SJSA1 (cell line): ENCODE measurements around the gene ARHGAP26. TPM values are rescaled to one million over a fixed set of nuclear protein-coding genes. Genes with fewer than 3 reads are reported as not detected.

Source experiments
- DNase-seq, 2 experiments: peaks; one replicate each; pipeline ENCODE4 v3.0.0-alpha.2; 2015 to 2020; ENCODE audit warnings: low spot score in 2 of 2, low read depth in 1 of 2
- H3K27ac ChIP-seq: fragments of 250-450 bp; sonication (Bioruptor Pico); 2 replicates; pipeline ENCODE4 v1.5.1; 2020; ENCODE audit warnings: mild to moderate bottlenecking, moderate library complexity
- H3K27me3 ChIP-seq: fragments of 250-450 bp; sonication (Bioruptor Pico); replicated peaks from 2 replicates; pipeline ENCODE4 v1.5.1; 2020; ENCODE audit warnings: mild to moderate bottlenecking, moderate library complexity
- H3K36me3 ChIP-seq: fragments of 250-450 bp; sonication (Bioruptor Pico); 2 replicates; pipeline ENCODE4 v1.5.1; 2020; ENCODE audit warnings: mild to moderate bottlenecking
- H3K4me1 ChIP-seq: fragments of 250-450 bp; sonication (Bioruptor Pico); replicated peaks from 2 replicates; pipeline ENCODE4 v1.6.1; 2021; ENCODE audit warnings: mild to moderate bottlenecking
- H3K4me3 ChIP-seq: fragments of 250-450 bp; sonication (Bioruptor Pico); 2 replicates; pipeline ENCODE4 v1.5.1; 2020; ENCODE audit warnings: mild to moderate bottlenecking
- H3K9me3 ChIP-seq: fragments of 250-450 bp; sonication (Bioruptor Pico); replicated peaks from 2 replicates; pipeline ENCODE4 v1.5.1; 2020; ENCODE audit warnings: mild to moderate bottlenecking
- total RNA-seq: library from RNA; depleted of rRNA; stranded (reverse); fragments of >200 nt; shearing (Covaris generic); gene quantifications from 2 replicates; pipeline ENCODE4 v1.2.3, GENCODE V29; 2014; rRNA removed

ARHGAP26 gene
- total RNA-seq, 1 experiment from 2014 or later: 10.2 TPM

GRCh38 chr5:143267186-143267585 lies 497.0 kb downstream of the ARHGAP26 start:
- Histone ChIP-seq H3K4me3 (no peak overlapping the region), H3K27me3 (no peaks in the 10 kb centered on the region), H3K9me3 (peaks cover 3% of the 10 kb centered on the region; the same call in 1 of the 2 replicates), H3K4me1 (peaks cover 6% of the 10 kb centered on the region), H3K27ac (no peak overlapping the region), H3K36me3 (no peaks in the 10 kb centered on the region)
- no peak for DNase-seq

- no peaks in the 10 kb centered on the region for H3K36me3 ChIP-seq
- no peaks in the 10 kb centered on the region for H3K9me3 ChIP-seq
- DNase-seq: no peak
- no peaks in the 10 kb centered on the region for H3K27me3 ChIP-seq
- no peak overlapping the region for H3K4me3 ChIP-seq
- no peaks in the 10 kb centered on the region for H3K4me1 ChIP-seq
- no peak overlapping the region for H3K27ac ChIP-seq
Measured at GRCh38 chr5:143268388-143268787, 498.2 kb downstream of the ARHGAP26 start.

DNA sequence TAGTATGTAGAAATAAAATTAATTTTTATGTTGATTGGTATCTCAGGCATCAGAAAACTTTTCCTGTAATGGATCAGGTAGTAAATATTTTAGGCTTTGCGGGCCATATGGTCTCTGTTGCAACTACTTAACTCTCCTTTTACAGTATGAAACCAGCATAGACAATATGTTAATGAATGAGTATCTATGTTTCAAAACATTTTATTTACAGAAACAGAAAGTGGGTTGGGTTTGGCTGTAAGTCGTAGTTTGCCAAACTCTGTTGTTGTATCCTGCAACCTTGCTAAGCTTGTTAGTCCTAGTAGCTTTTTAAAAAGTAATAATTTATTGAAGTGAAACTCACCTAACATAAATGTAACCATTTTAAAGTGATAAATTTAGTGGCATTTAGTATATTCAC lies 501.3 kb downstream of the ARHGAP26 start:
- Histone ChIP-seq H3K9me3 (no peaks in the 10 kb centered on the region), H3K4me1 (no peaks in the 10 kb centered on the region), H3K27ac (no peak overlapping the region), H3K27me3 (no peaks in the 10 kb centered on the region), H3K4me3 (no peak overlapping the region), H3K36me3 (no peaks in the 10 kb centered on the region)
- no peak for DNase-seq

DNA sequence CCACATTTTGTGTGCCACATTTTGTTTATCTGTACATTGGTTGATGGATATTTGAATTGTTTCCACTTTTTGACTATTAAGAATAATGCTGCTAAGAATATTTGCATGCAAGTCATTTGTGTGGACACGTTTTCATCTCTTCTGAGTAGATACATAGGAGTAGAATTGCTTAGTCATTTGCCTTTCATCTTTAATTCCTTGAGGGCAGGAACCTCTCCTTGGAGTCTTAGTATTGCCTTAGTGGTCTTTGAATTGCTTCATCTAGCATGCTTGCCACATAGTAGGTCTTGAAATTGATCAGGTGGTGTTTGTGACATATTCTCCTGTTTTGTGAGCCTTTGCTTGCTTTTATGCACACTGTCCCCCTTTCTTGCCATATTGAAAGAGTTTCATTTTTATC lies 504.8 kb downstream of the ARHGAP26 start:
- no peak for DNase-seq
- H3K9me3 ChIP-seq: no peaks in the 10 kb centered on the region
- no peak overlapping the region for H3K4me3 ChIP-seq
- H3K27me3 ChIP-seq: no peaks in the 10 kb centered on the region
- H3K4me1 ChIP-seq: peaks cover 9% of the 10 kb centered on the region
- no peak overlapping the region for H3K27ac ChIP-seq
- peaks cover 16% of the 10 kb centered on the region for H3K36me3 ChIP-seq

- H3K9me3 ChIP-seq: no peaks in the 10 kb centered on the region
- DNase-seq: no peak
- H3K27me3 ChIP-seq: no peaks in the 10 kb centered on the region
- H3K4me1 ChIP-seq: peaks cover 17% of the 10 kb centered on the region
- peaks cover 19% of the 10 kb centered on the region for H3K36me3 ChIP-seq
- no peak overlapping the region for H3K27ac ChIP-seq
- H3K4me3 ChIP-seq: no peak overlapping the region
Measured at GRCh38 chr5:143275512-143276363, 505.6 kb downstream of the ARHGAP26 start.

DNA sequence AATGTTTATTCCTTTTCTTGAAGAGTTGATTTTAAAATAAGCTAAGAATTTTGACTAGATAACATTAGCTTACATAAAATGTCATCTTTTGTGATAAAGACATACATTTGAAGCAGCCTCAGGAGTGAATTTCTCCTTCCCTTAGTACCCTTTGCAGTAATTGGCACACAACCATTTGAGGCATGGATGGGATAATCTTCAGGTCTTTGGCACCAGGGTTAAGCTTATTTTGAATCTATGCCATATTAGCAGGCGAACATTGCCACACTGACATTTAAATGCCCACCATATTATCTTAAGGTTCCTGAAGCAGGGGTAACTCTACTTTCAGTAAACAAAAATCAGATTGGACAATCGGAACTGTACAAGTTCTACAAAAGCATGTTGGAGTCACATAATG lies 507.4 kb downstream of the ARHGAP26 start:
- peaks cover 30% of the 10 kb centered on the region for H3K36me3 ChIP-seq
- no peak for DNase-seq

More for the DNA sequence above, 507.4 kb downstream of the ARHGAP26 start:
- peaks cover 18% of the 10 kb centered on the region for H3K4me1 ChIP-seq
- no peak overlapping the region for H3K27ac ChIP-seq
- no peaks in the 10 kb centered on the region for H3K9me3 ChIP-seq
- no peaks in the 10 kb centered on the region for H3K27me3 ChIP-seq
- H3K4me3 ChIP-seq: no peak overlapping the region

Other genes with a start within 250 kb of the ARHGAP26 start
- 15.5 and 36.7 TPM in 2 replicates for gene FGF1, start 84.3 kb upstream of the ARHGAP26 start, total RNA-seq